SKM-1 (cell line): Measurements from ENCODE around the gene ATP7A.
"Not testable (repeated sequence)": the region's sequence is repeated elsewhere in the genome, so short reads cannot be mapped to it uniquely, and the experiment has no call there.

Source experiments
- DNase-seq: peaks from one replicate; lab custom pipeline; 2025; ENCODE audit not compliant: unreplicated experiment; lab: John Stamatoyannopoulos, UW

ATP7A gene

GRCh38 chrX:77910108-77910840 is at the start of gene ATP7A:
Gene ATP7A (plus strand): TSS chrX:77910693. CDS start chrX:77971642, 60,949 bp downstream.
- DNase-seq = peak; percentile 68

GRCh38 chrX:77875372-77875771 is 35.1 kb upstream of the ATP7A start:
- DNase-seq = no peak

- DNase-seq = not testable (repeated sequence)
Observed at GRCh38 chrX:77881418-77881817, 29.1 kb upstream of the ATP7A start.

- no peak for DNase-seq
Observed at GRCh38 chrX:77892887-77893286, 17.6 kb upstream of the ATP7A start.

- no peak for DNase-seq
Observed at GRCh38 chrX:77893713-77894112, 16.8 kb upstream of the ATP7A start.

- peak; percentile 65 for DNase-seq
Observed at GRCh38 chrX:77894921-77895886, 15.3 kb upstream of the ATP7A start, which contains the start of gene MAGT1. Gene MAGT1 (minus strand): TSS chrX:77895435. CDS start chrX:77895410, 25 bp downstream.

GRCh38 chrX:77899081-77899828 is 11.2 kb upstream of the ATP7A start, which contains the start of gene COX7B:
Gene COX7B (plus strand): TSS chrX:77899468. CDS start chrX:77899554, 86 bp downstream.
- DNase-seq = peak; percentile 65

GRCh38 chrX:77900688-77901087 is 9.8 kb upstream of the ATP7A start:
- peak; percentile 1 for DNase-seq

- no peak for DNase-seq
Observed at GRCh38 chrX:77901506-77901905, 9.0 kb upstream of the ATP7A start.

- no peak for DNase-seq
Observed at GRCh38 chrX:77917294-77917933, 6.9 kb downstream of the ATP7A start.

GRCh38 chrX:77918568-77918967 is 8.1 kb downstream of the ATP7A start:
- DNase-seq = peak; percentile 21

- not testable (repeated sequence) for DNase-seq
Observed at GRCh38 chrX:77919370-77919769, 8.9 kb downstream of the ATP7A start.

- no peak for DNase-seq
Observed at GRCh38 chrX:77922787-77923186, 12.3 kb downstream of the ATP7A start.

- DNase-seq = no peak
Observed at GRCh38 chrX:77924320-77924859, 13.9 kb downstream of the ATP7A start.

- no peak for DNase-seq
Observed at GRCh38 chrX:77925764-77926163, 15.3 kb downstream of the ATP7A start.

- DNase-seq = no peak
Observed at GRCh38 chrX:77930581-77930980, 20.1 kb downstream of the ATP7A start.

GRCh38 chrX:77935886-77936285 is 25.4 kb downstream of the ATP7A start:
- no peak for DNase-seq

- no peak for DNase-seq
Observed at GRCh38 chrX:77936299-77936698, 25.8 kb downstream of the ATP7A start.

GRCh38 chrX:77937291-77937690 is 26.8 kb downstream of the ATP7A start:
- no peak for DNase-seq

GRCh38 chrX:77938083-77938680 is 27.7 kb downstream of the ATP7A start:
- no peak for DNase-seq
